OCI-LY1 (cell line): ENCODE results near the gene DHDDS.

ENCODE experiments used
- H2AFZ ChIP-seq: fragments of 200-600 bp; sonication (generic), shearing (Covaris generic); 2 replicates; pipeline ENCODE4 v1.6.0; 2014; ENCODE audit warnings: antibody characterized with exemption, mild to moderate bottlenecking, low read length
- H3F3A ChIP-seq: fragments of 200-600 bp; sonication (generic), shearing (Covaris generic); 2 replicates; pipeline ENCODE4 v1.6.0; 2014; ENCODE audit warnings: mild to moderate bottlenecking, antibody characterized with exemption, low read length, moderate library complexity; ENCODE audit not compliant: insufficient read depth
- H3K27ac ChIP-seq: fragments of 200-600 bp; sonication (generic); 2 replicates; pipeline ENCODE4 v1.5.1; 2014; ENCODE audit warnings: low read length, mixed run types, mild to moderate bottlenecking, low read depth; ENCODE audit not compliant: poor library complexity, severe bottlenecking
- H3K27me3 ChIP-seq: fragments of 200-600 bp; sonication (generic); 2 replicates; pipeline ENCODE4 v1.6.0; 2014; ENCODE audit warnings: antibody characterized with exemption, mild to moderate bottlenecking, low read length, moderate library complexity; ENCODE audit not compliant: insufficient read depth
- H3K36me3 ChIP-seq: fragments of 200-600 bp; sonication (generic); 2 replicates; pipeline ENCODE4 v1.6.1; 2014; ENCODE audit warnings: mild to moderate bottlenecking, antibody characterized with exemption, low read length, moderate library complexity, mixed read lengths; ENCODE audit not compliant: insufficient read depth
- H3K4me1 ChIP-seq: fragments of 200-600 bp; sonication (generic); 2 replicates; pipeline ENCODE4 v1.5.1; 2014; ENCODE audit warnings: mild to moderate bottlenecking, low read length, moderate library complexity; ENCODE audit not compliant: insufficient read depth, severe bottlenecking
- H3K4me2 ChIP-seq: fragments of 200-600 bp; sonication (generic), shearing (Covaris generic); 2 replicates; pipeline ENCODE4 v1.6.1; 2014; ENCODE audit warnings: low read length
- H3K4me3 ChIP-seq: fragments of 200-600 bp; sonication (generic); 2 replicates; pipeline ENCODE4 v1.5.1; 2014; ENCODE audit warnings: low read length, low read depth, mild to moderate bottlenecking, mixed read lengths; ENCODE audit not compliant: poor library complexity, severe bottlenecking
- H3K79me2 ChIP-seq: fragments of 200-600 bp; shearing (Covaris generic); 2 replicates; pipeline ENCODE4 v1.6.1; 2016; ENCODE audit warnings: mixed run types, low read length, mixed read lengths; ENCODE audit not compliant: insufficient read depth
- H3K9ac ChIP-seq: fragments of 200-600 bp; sonication (generic), shearing (Covaris generic); 2 replicates; pipeline ENCODE4 v1.6.1; 2014; ENCODE audit warnings: mild to moderate bottlenecking, low read length, mixed read lengths
- H3K9me2 ChIP-seq: fragments of 200-600 bp; sonication (generic), shearing (Covaris generic); 2 replicates; pipeline ENCODE4 v1.6.1; 2014; ENCODE audit warnings: low read depth, mild to moderate bottlenecking, low read length, mixed read lengths
- H3K9me3 ChIP-seq: fragments of 200-600 bp; shearing (Covaris generic); 2 replicates; pipeline ENCODE4 v1.6.1; 2014; ENCODE audit warnings: low read length, mixed read lengths
- H4K20me1 ChIP-seq: fragments of 200-600 bp; sonication (generic), shearing (Covaris generic); 2 replicates; pipeline ENCODE4 v1.6.0; 2016; ENCODE audit warnings: mild to moderate bottlenecking, low read length; ENCODE audit not compliant: insufficient read depth
- EZH2 ChIP-seq: fragments of 200-600 bp; sonication (generic), shearing (Covaris generic); IDR thresholded peaks from 2 replicates; pipeline ENCODE4 v1.8.0; 2017; ENCODE audit warnings: borderline replicate concordance, mixed run types, mild to moderate bottlenecking, antibody characterized with exemption, low read length, moderate library complexity, mixed read lengths
- TF ChIP-seq, protein P1 (sequence below): fragments of 200-600 bp; sonication (generic), shearing (Covaris generic); IDR thresholded peaks from 2 replicates; pipeline ENCODE4 v1.5.1; 2017; ENCODE audit warnings: mild to moderate bottlenecking, antibody characterized with exemption, low read length, moderate library complexity, mixed read lengths

Gene DHDDS

GRCh38 chr1:26483980-26484379 is 51.9 kb downstream of the DHDDS start:
- no peaks in the 10 kb centered on the region for H3K79me2 ChIP-seq
- no peak for TF ChIP-seq EZH2
- TF ChIP-seq, protein P1, sequence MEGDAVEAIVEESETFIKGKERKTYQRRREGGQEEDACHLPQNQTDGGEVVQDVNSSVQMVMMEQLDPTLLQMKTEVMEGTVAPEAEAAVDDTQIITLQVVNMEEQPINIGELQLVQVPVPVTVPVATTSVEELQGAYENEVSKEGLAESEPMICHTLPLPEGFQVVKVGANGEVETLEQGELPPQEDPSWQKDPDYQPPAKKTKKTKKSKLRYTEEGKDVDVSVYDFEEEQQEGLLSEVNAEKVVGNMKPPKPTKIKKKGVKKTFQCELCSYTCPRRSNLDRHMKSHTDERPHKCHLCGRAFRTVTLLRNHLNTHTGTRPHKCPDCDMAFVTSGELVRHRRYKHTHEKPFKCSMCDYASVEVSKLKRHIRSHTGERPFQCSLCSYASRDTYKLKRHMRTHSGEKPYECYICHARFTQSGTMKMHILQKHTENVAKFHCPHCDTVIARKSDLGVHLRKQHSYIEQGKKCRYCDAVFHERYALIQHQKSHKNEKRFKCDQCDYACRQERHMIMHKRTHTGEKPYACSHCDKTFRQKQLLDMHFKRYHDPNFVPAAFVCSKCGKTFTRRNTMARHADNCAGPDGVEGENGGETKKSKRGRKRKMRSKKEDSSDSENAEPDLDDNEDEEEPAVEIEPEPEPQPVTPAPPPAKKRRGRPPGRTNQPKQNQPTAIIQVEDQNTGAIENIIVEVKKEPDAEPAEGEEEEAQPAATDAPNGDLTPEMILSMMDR: no peak
- H3K4me2 ChIP-seq: no peak overlapping the region
- no peaks in the 10 kb centered on the region for H3K9me3 ChIP-seq
- H3K4me1 ChIP-seq: no peaks in the 10 kb centered on the region
- H3K27ac ChIP-seq: no peak overlapping the region
- no peaks in the 10 kb centered on the region for H4K20me1 ChIP-seq
- H3K9ac ChIP-seq: no peak overlapping the region
- H3F3A ChIP-seq: 0 out of 2 replicates have a peak, but pooled peaks cover 4% of the 10 kb centered on the region
- no peak overlapping the region for H2AFZ ChIP-seq
- H3K27me3 ChIP-seq: no peaks in the 10 kb centered on the region
- H3K4me3 ChIP-seq: no peak overlapping the region
- peaks cover 13% of the 10 kb centered on the region for H3K36me3 ChIP-seq
- no peaks in the 10 kb centered on the region for H3K9me2 ChIP-seq

GRCh38 chr1:26490155-26490554 is 58.0 kb downstream of the DHDDS start:
- Histone ChIP-seq H4K20me1 (no peaks in the 10 kb centered on the region), H3K4me2 (no peak overlapping the region), H3K4me3 (no peak overlapping the region), H3K27ac (no peak overlapping the region), H3K36me3 (no peaks in the 10 kb centered on the region), H3K9ac (no peak overlapping the region), H3K4me1 (no peaks in the 10 kb centered on the region), H3K79me2 (no peaks in the 10 kb centered on the region), H3F3A (no peaks in the 10 kb centered on the region), H2AFZ (no peak overlapping the region), H3K9me3 (no peaks in the 10 kb centered on the region), H3K9me2 (no peaks in the 10 kb centered on the region), H3K27me3 (no peaks in the 10 kb centered on the region)
- TF ChIP-seq EZH2: no peak
- TF ChIP-seq, protein P1: no peak

- H3K4me3 ChIP-seq: no peak overlapping the region
- no peaks in the 10 kb centered on the region for H3K4me1 ChIP-seq
- H3K9me2 ChIP-seq: no peaks in the 10 kb centered on the region
- H3F3A ChIP-seq: no peaks in the 10 kb centered on the region
- H3K9ac ChIP-seq: no peak overlapping the region
- H3K79me2 ChIP-seq: no peaks in the 10 kb centered on the region
- TF ChIP-seq, protein P1: no peak
- TF ChIP-seq EZH2: no peak
- no peak overlapping the region for H3K4me2 ChIP-seq
- no peaks in the 10 kb centered on the region for H4K20me1 ChIP-seq
- no peak overlapping the region for H3K27ac ChIP-seq
- no peaks in the 10 kb centered on the region for H3K36me3 ChIP-seq
- H2AFZ ChIP-seq: no peak overlapping the region
- no peaks in the 10 kb centered on the region for H3K9me3 ChIP-seq
- H3K27me3 ChIP-seq: no peaks in the 10 kb centered on the region
Measured at GRCh38 chr1:26493267-26493666, 61.1 kb downstream of the DHDDS start.
